ENCODE measurements around the gene UGP2.
A peak's percentile ranks its signal among the peaks of the same experiment; 100 is the strongest.

The UGP2 gene

GRCh38 chr2:63861220-63861822 is 19.6 kb downstream of the UGP2 start:
- TF ChIP-seq POLR2A (IDR thresholded peaks at IDR 0.05; ENCODE audit: low read depth, low read length) (no peak), PAX5 (IDR thresholded peaks at IDR 0.05; ENCODE audit: insufficient read depth, low read length, severe bottlenecking) (no peak), SPI1 (IDR thresholded peaks at IDR 0.05; ENCODE audit: low read depth, low read length) (no peak), POLR2AphosphoS5 (IDR thresholded peaks at IDR 0.05; ENCODE audit: low read depth, low read length) (no peak), TAF1 (IDR thresholded peaks at IDR 0.05; ENCODE audit: low read depth, low read length) (no peak), POU2F2 (IDR thresholded peaks at IDR 0.05; ENCODE audit: low read depth, low read length) (no peak)
- FAIRE-seq: peak; percentile 75
- no peak for DNase-seq (ENCODE audit: insufficient read length, low spot score)

GRCh38 chr2:63862806-63863205 is 21.1 kb downstream of the UGP2 start:
- no peak for DNase-seq (ENCODE audit: insufficient read length, low spot score)
- peak; percentile 38 for FAIRE-seq

GRCh38 chr2:63863707-63864106 is 22.0 kb downstream of the UGP2 start:
- FAIRE-seq: no peak
- no peak for TF ChIP-seq POLR2AphosphoS5 (IDR thresholded peaks at IDR 0.05; ENCODE audit: low read depth, low read length)
- no peak for TF ChIP-seq PAX5 (IDR thresholded peaks at IDR 0.05; ENCODE audit: insufficient read depth, low read length, severe bottlenecking)
- TF ChIP-seq POLR2A (IDR thresholded peaks at IDR 0.05; ENCODE audit: low read depth, low read length): no peak
- DNase-seq (ENCODE audit: insufficient read length, low spot score): no peak

More at GRCh38 chr2:63862806-63863205, 21.1 kb downstream of the UGP2 start:
- no peak for TF ChIP-seq POU2F2 (IDR thresholded peaks at IDR 0.05; ENCODE audit: low read depth, low read length)
- no peak for TF ChIP-seq POLR2AphosphoS5 (IDR thresholded peaks at IDR 0.05; ENCODE audit: low read depth, low read length)
- no peak for TF ChIP-seq TAF1 (IDR thresholded peaks at IDR 0.05; ENCODE audit: low read depth, low read length)

- DNase-seq (ENCODE audit: insufficient read length, low spot score): no peak
- peak; percentile 5 for FAIRE-seq
- no peak for TF ChIP-seq POLR2AphosphoS5 (IDR thresholded peaks at IDR 0.05; ENCODE audit: low read depth, low read length)
- no peak for TF ChIP-seq POU2F2 (IDR thresholded peaks at IDR 0.05; ENCODE audit: low read depth, low read length)
- TF ChIP-seq SPI1 (IDR thresholded peaks at IDR 0.05; ENCODE audit: low read depth, low read length): no peak
- no peak for TF ChIP-seq TAF1 (IDR thresholded peaks at IDR 0.05; ENCODE audit: low read depth, low read length)
- no peak for TF ChIP-seq POLR2A (IDR thresholded peaks at IDR 0.05; ENCODE audit: low read depth, low read length)
- no peak for TF ChIP-seq PAX5 (IDR thresholded peaks at IDR 0.05; ENCODE audit: insufficient read depth, low read length, severe bottlenecking)
Measured at GRCh38 chr2:63865159-63865799, 23.6 kb downstream of the UGP2 start.

- DNase-seq (ENCODE audit: insufficient read length, low spot score) (no peak), FAIRE-seq (peak; percentile 16)
- TF ChIP-seq POLR2AphosphoS5 (IDR thresholded peaks at IDR 0.05; ENCODE audit: low read depth, low read length): no peak
- TF ChIP-seq PAX5 (IDR thresholded peaks at IDR 0.05; ENCODE audit: insufficient read depth, low read length, severe bottlenecking): no peak
- no peak for TF ChIP-seq TAF1 (IDR thresholded peaks at IDR 0.05; ENCODE audit: low read depth, low read length)
- TF ChIP-seq POLR2A (IDR thresholded peaks at IDR 0.05; ENCODE audit: low read depth, low read length): no peak
Measured at GRCh38 chr2:63866009-63866709, 24.5 kb downstream of the UGP2 start.

GRCh38 chr2:63870679-63871078 is 29.0 kb downstream of the UGP2 start:
- no peak for DNase-seq (ENCODE audit: insufficient read length, low spot score)
- TF ChIP-seq POLR2A (IDR thresholded peaks at IDR 0.05; ENCODE audit: low read depth, low read length) (no peak), SPI1 (IDR thresholded peaks at IDR 0.05; ENCODE audit: low read depth, low read length) (no peak), POLR2AphosphoS5 (IDR thresholded peaks at IDR 0.05; ENCODE audit: low read depth, low read length) (no peak), TAF1 (IDR thresholded peaks at IDR 0.05; ENCODE audit: low read depth, low read length) (no peak), POU2F2 (IDR thresholded peaks at IDR 0.05; ENCODE audit: low read depth, low read length) (no peak), PAX5 (IDR thresholded peaks at IDR 0.05; ENCODE audit: insufficient read depth, low read length, severe bottlenecking) (no peak)
- FAIRE-seq: no peak

- FAIRE-seq (no peak), DNase-seq (ENCODE audit: insufficient read length, low spot score) (no peak)
- TF ChIP-seq POLR2AphosphoS5 (IDR thresholded peaks at IDR 0.05; ENCODE audit: low read depth, low read length) (no peak), POLR2A (IDR thresholded peaks at IDR 0.05; ENCODE audit: low read depth, low read length) (no peak), SPI1 (IDR thresholded peaks at IDR 0.05; ENCODE audit: low read depth, low read length) (no peak)
Measured at GRCh38 chr2:63871864-63872263, 30.2 kb downstream of the UGP2 start.

GRCh38 chr2:63872571-63873328 is 31.1 kb downstream of the UGP2 start:
- TF ChIP-seq SPI1 (IDR thresholded peaks at IDR 0.05; ENCODE audit: low read depth, low read length) (no peak), PAX5 (IDR thresholded peaks at IDR 0.05; ENCODE audit: insufficient read depth, low read length, severe bottlenecking) (no peak), TAF1 (IDR thresholded peaks at IDR 0.05; ENCODE audit: low read depth, low read length) (no peak), POLR2AphosphoS5 (IDR thresholded peaks at IDR 0.05; ENCODE audit: low read depth, low read length) (no peak), POU2F2 (IDR thresholded peaks at IDR 0.05; ENCODE audit: low read depth, low read length) (no peak), POLR2A (IDR thresholded peaks at IDR 0.05; ENCODE audit: low read depth, low read length) (no peak)
- DNase-seq (ENCODE audit: insufficient read length, low spot score) (no peak), FAIRE-seq (no peak)
